OCI-LY3 (cell line): ENCODE results near the gene SP1.
"Not testable (repeated sequence)": the region's sequence is repeated elsewhere in the genome, so short reads cannot be mapped to it uniquely, and the experiment has no call there.

Experiments used
- H2AFZ ChIP-seq: fragments of 200-600, 300-600 bp; shearing (Covaris generic); 2 replicates; pipeline ENCODE4 v1.6.0; 2014; ENCODE audit warnings: antibody characterized with exemption, low read depth, low read length
- H3K27ac ChIP-seq: fragments of 200-600, 300-600 bp; sonication (generic); 2 replicates; pipeline ENCODE4 v1.5.1; 2014; ENCODE audit warnings: mild to moderate bottlenecking, low read length, moderate library complexity, mixed read lengths
- H3K27me3 ChIP-seq: fragments of 200-600, 300-600 bp; sonication (generic); 2 replicates; pipeline ENCODE4 v1.6.1; 2014; ENCODE audit warnings: low read depth, low read length, mixed read lengths
- H3K36me3 ChIP-seq: fragments of 200-600, 300-600 bp; sonication (generic); replicated peaks from 2 replicates; pipeline ENCODE3; 2014; ENCODE audit warnings: low read depth, low read length, mixed read lengths
- H3K4me1 ChIP-seq: fragments of 300-600, 200-600 bp; sonication (generic); 2 replicates; pipeline ENCODE4 v1.6.1; 2014; ENCODE audit warnings: low read length, mixed read lengths
- H3K4me2 ChIP-seq: fragments of 200-600, 300-600 bp; sonication (generic); 2 replicates; pipeline ENCODE4 v1.6.1; 2014; ENCODE audit warnings: low read length, mixed read lengths
- H3K4me3 ChIP-seq: fragments of 300-600, 200-600 bp; sonication (generic); 2 replicates; pipeline ENCODE4 v1.5.1; 2014; ENCODE audit warnings: antibody characterized with exemption, mild to moderate bottlenecking, low read length, moderate library complexity
- H3K79me2 ChIP-seq: fragments of 300-600, 200-600 bp; shearing (Covaris generic); 2 replicates; pipeline ENCODE4 v1.6.1; 2014; ENCODE audit warnings: mild to moderate bottlenecking, low read length, mixed read lengths
- H3K9ac ChIP-seq: fragments of 300-600, 200-600 bp; shearing (Covaris generic); 2 replicates; pipeline ENCODE4 v1.6.0; 2014; ENCODE audit warnings: mild to moderate bottlenecking, low read length, moderate library complexity
- H3K9me3 ChIP-seq: fragments of 200-600, 300-600 bp; shearing (Covaris generic); 2 replicates; pipeline ENCODE4 v1.6.1; 2014; ENCODE audit warnings: low read length, mixed read lengths; ENCODE audit not compliant: insufficient read depth
- H4K20me1 ChIP-seq: fragments of 200-600, 300-600 bp; sonication (generic); 2 replicates; pipeline ENCODE4 v1.6.1; 2016; ENCODE audit warnings: low read length, mixed read lengths; ENCODE audit not compliant: insufficient read depth
- EZH2phosphoT487 ChIP-seq: fragments of 200-600 bp; shearing (Covaris generic); IDR thresholded peaks from 2 replicates; pipeline ENCODE4 v1.6.1; 2018; ENCODE audit warnings: antibody characterized with exemption, mixed run types, low read depth
- TF ChIP-seq, protein P1 (sequence below): fragments of 200-600, 300-600 bp; sonication (generic); IDR thresholded peaks from 2 replicates; pipeline ENCODE4 v1.5.1; 2014; ENCODE audit warnings: antibody characterized with exemption, low read length, low read depth

SP1 gene

DNA sequence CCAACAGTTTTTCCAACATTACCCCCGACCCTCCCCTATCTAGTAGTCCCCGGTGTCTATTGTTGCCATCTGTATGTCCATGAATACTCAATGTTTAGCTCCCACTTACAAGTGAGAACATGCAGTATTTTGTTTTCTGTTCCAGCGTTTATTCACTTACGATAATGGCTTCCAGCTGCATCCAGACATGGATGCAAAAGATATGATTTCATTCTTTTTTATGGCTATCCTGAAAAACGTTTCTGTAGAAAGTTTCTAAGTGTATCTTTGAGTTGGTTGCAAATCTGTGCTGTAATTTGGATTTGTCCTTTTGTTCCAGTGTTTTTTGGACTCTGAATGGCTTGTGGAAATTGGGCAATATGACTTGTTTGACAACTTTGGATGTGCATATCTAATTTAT, 11.7 kb downstream of the SP1 start:
- Histone ChIP-seq H3K27ac (no peak overlapping the region), H3K27me3 (no peaks in the 10 kb centered on the region), H3K9ac (no peak overlapping the region), H3K9me3 (no peaks in the 10 kb centered on the region), H3K4me3 (no peak overlapping the region), H3K79me2 (peaks cover 86% of the 10 kb centered on the region), H3K36me3 (peaks cover 16% of the 10 kb centered on the region), H4K20me1 (peaks cover 21% of the 10 kb centered on the region), H3K4me1 (peaks cover 11% of the 10 kb centered on the region), H2AFZ (no peak overlapping the region), H3K4me2 (no peak overlapping the region)
- no peak for TF ChIP-seq EZH2phosphoT487
- TF ChIP-seq, protein P1, sequence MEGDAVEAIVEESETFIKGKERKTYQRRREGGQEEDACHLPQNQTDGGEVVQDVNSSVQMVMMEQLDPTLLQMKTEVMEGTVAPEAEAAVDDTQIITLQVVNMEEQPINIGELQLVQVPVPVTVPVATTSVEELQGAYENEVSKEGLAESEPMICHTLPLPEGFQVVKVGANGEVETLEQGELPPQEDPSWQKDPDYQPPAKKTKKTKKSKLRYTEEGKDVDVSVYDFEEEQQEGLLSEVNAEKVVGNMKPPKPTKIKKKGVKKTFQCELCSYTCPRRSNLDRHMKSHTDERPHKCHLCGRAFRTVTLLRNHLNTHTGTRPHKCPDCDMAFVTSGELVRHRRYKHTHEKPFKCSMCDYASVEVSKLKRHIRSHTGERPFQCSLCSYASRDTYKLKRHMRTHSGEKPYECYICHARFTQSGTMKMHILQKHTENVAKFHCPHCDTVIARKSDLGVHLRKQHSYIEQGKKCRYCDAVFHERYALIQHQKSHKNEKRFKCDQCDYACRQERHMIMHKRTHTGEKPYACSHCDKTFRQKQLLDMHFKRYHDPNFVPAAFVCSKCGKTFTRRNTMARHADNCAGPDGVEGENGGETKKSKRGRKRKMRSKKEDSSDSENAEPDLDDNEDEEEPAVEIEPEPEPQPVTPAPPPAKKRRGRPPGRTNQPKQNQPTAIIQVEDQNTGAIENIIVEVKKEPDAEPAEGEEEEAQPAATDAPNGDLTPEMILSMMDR, result no peak

DNA sequence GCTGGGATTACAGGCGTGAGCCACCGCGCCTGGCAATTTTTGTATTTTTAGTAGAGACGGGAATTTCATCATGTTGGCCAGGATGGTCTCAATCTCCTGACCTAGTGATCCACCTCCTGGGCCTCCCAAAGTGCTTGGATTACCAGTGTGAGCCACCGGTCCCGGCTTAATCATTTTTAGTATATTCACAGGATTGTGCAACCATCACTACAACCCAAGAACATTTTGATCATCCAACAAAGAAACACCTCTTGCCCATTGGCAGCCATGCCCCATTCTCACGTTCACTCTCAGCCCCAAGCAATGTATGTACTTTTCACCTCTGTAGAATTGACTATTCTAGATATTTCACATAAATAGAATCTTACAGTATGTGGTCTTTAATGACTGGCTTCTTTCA, 19.9 kb downstream of the SP1 start:
- H3K4me2 ChIP-seq, result no peak overlapping the region
- H3K79me2 ChIP-seq, result peaks cover 46% of the 10 kb centered on the region
- no peaks in the 10 kb centered on the region for H4K20me1 ChIP-seq
- H3K9ac ChIP-seq, result no peak overlapping the region
- no peak overlapping the region for H3K27ac ChIP-seq
- TF ChIP-seq, protein P1, result no peak
- no peak for TF ChIP-seq EZH2phosphoT487
- H3K9me3 ChIP-seq, result no peaks in the 10 kb centered on the region
- H3K36me3 ChIP-seq, result peaks cover 5% of the 10 kb centered on the region
- H3K4me1 ChIP-seq, result no peaks in the 10 kb centered on the region
- no peaks in the 10 kb centered on the region for H3K27me3 ChIP-seq
- no peak overlapping the region for H2AFZ ChIP-seq
- no peak overlapping the region for H3K4me3 ChIP-seq

DNA sequence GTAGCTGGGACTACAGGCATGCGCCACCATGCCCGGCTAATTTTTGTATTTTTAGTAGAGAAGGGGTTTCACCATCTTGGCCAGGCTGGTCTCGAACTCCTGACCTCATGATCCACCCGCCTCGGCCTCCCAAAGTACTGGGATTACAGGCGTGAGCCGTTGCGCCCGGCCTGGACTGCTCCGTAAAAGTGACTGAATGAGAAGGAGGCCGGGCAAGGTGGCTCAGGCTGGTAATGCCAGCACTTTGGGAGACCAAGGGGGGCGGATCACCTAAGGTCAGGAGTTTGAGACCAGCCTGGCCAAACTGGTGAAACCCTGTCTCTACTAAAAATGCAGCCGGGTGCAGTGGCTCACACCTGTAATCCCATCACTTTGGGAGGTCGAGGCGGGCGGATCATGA, 22.4 kb downstream of the SP1 start:
- peaks cover 34% of the 10 kb centered on the region for H3K79me2 ChIP-seq
- not testable (repeated sequence) for H3K27ac ChIP-seq

DNA sequence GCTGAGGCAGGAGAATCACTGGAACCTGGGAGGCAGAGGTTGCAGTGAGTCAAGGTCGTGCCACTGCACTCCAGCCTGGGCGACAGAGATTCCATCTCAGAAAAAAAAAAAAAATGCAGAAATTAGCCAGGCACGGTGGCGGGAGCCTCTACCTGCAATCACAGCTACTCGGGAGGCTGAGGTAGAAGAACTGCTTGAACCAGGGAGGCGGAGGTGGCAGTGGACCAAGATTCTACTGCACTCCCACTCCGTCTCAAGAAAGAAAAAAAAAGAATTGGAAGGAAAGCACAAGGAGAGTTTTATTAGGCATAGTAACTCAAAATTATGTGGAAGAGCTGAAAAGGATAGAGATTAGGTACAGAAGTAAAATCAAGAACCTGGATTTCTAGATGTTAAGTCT, 22.9 kb downstream of the SP1 start:
- Histone ChIP-seq H3K36me3 (peaks cover 8% of the 10 kb centered on the region), H3K27me3 (no peaks in the 10 kb centered on the region), H3K9ac (no peak overlapping the region), H3K4me2 (no peak overlapping the region), H3K27ac (no peak overlapping the region), H3K9me3 (no peaks in the 10 kb centered on the region), H3K4me3 (no peak overlapping the region), H3K4me1 (no peaks in the 10 kb centered on the region), H4K20me1 (no peaks in the 10 kb centered on the region), H2AFZ (no peak overlapping the region), H3K79me2 (peaks cover 30% of the 10 kb centered on the region)
- TF ChIP-seq, protein P1, result no peak
- TF ChIP-seq EZH2phosphoT487, result no peak

More for the DNA sequence above, 22.4 kb downstream of the SP1 start:
- H4K20me1 ChIP-seq, H3K4me3 ChIP-seq, H2AFZ ChIP-seq, H3K27me3 ChIP-seq, H3K9ac ChIP-seq, H3K36me3 ChIP-seq, H3K9me3 ChIP-seq, H3K4me1 ChIP-seq, H3K4me2 ChIP-seq: not testable (repeated sequence)

DNA sequence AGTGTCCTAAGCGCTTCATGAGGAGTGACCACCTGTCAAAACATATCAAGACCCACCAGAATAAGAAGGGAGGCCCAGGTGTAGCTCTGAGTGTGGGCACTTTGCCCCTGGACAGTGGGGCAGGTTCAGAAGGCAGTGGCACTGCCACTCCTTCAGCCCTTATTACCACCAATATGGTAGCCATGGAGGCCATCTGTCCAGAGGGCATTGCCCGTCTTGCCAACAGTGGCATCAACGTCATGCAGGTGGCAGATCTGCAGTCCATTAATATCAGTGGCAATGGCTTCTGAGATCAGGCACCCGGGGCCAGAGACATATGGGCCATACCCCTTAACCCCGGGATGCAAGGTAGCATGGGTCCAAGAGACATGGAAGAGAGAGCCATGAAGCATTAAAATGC, 31.0 kb downstream of the SP1 start:
- 0 out of 2 replicates have a peak, but pooled peaks cover 3% of the 10 kb centered on the region for H4K20me1 ChIP-seq
- H3K27me3 ChIP-seq, result no peaks in the 10 kb centered on the region
- H3K9me3 ChIP-seq, result no peaks in the 10 kb centered on the region
- no peak overlapping the region for H3K9ac ChIP-seq
- no peak overlapping the region for H3K4me3 ChIP-seq
- H3K79me2 ChIP-seq, result no peaks in the 10 kb centered on the region
- TF ChIP-seq, protein P1, result no peak
- no peak overlapping the region for H3K27ac ChIP-seq
- no peak overlapping the region for H2AFZ ChIP-seq
- H3K4me1 ChIP-seq, result no peaks in the 10 kb centered on the region
- H3K4me2 ChIP-seq, result no peak overlapping the region
- peaks cover 31% of the 10 kb centered on the region for H3K36me3 ChIP-seq
